ENCODE data around the gene PPARA.

Gene PPARA

DNA sequence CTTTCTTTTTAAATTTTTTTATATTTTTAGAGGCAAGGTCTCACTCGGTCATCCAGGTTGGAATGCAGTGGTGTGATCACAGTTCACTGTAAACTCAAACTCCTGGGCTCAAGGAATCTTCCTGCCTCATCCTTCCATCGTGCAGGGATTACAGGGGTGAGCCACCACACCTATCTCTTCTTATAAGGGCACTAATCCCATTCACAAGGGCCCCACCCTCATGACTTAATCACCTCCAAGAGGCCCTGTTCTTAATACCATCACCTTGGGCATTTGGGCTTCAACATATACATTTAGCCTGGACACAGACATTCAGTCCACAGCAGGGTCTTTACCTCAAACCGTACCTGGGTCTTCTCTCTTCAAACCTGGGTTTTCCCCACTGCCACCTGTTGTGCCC, 141.8 kb downstream of the PPARA start:
- H3K9ac ChIP-seq (ENCODE audit: low read depth, low read length): no peak overlapping the region

DNA sequence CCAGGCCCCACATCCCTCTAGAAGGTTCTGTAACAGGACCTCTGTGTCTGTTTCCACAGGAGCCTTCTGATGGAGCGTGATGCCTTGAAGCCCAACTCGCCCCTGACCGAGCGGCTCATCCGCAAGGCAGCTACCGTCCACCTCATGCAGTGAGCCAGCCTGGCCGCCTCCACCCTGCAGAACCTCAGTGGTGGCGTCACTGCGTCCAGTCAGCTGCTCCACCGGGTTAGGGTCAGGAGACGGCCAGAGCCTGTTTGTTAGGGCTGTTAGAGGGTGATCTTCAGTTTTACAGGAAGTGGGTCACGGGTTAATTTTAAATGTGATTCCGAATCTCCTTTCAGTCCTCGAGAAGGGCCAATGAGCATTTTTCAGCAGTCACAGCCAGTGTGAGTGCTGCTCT, 142.4 kb downstream of the PPARA start:
- no peaks in the 10 kb centered on the region for H3K27me3 ChIP-seq (ENCODE audit: control insufficient read depth, insufficient read depth, low read length)
- no peak overlapping the region for H3K9ac ChIP-seq (ENCODE audit: low read depth, low read length)
- H3K4me1 ChIP-seq (ENCODE audit: control insufficient read depth, insufficient read depth, low read length): peaks cover 13% of the 10 kb centered on the region
- H3K9me3 ChIP-seq (ENCODE audit: control insufficient read depth, insufficient read depth, low read length): no peaks in the 10 kb centered on the region
- no peak overlapping the region for H3K4me3 ChIP-seq (ENCODE audit: low read depth, low read length)
- H3K36me3 ChIP-seq (ENCODE audit: control insufficient read depth, insufficient read depth, low read length): peaks cover 15% of the 10 kb centered on the region

More for the DNA sequence above, 141.8 kb downstream of the PPARA start:
- Histone ChIP-seq H3K4me1 (ENCODE audit: control insufficient read depth, insufficient read depth, low read length) (peaks cover 9% of the 10 kb centered on the region), H3K9me3 (ENCODE audit: control insufficient read depth, insufficient read depth, low read length) (no peaks in the 10 kb centered on the region), H3K4me3 (ENCODE audit: low read depth, low read length) (no peak overlapping the region), H3K27me3 (ENCODE audit: control insufficient read depth, insufficient read depth, low read length) (no peaks in the 10 kb centered on the region), H3K36me3 (ENCODE audit: control insufficient read depth, insufficient read depth, low read length) (peaks cover 13% of the 10 kb centered on the region)

Data from iPS-15b (cell line).